NK-92 treated with Interleukin-12 subunit alpha and Interleukin-12 subunit beta, amount 100 ng/mL, for 24 hours (cell line): ENCODE measurements around the gene SYP.
A peak's percentile ranks its signal among the peaks of the same experiment; 100 is the strongest.

Experiments used
- DNase-seq: peaks from one replicate; lab custom pipeline; 2025; lab: John Stamatoyannopoulos, UW

Gene SYP

DNA sequence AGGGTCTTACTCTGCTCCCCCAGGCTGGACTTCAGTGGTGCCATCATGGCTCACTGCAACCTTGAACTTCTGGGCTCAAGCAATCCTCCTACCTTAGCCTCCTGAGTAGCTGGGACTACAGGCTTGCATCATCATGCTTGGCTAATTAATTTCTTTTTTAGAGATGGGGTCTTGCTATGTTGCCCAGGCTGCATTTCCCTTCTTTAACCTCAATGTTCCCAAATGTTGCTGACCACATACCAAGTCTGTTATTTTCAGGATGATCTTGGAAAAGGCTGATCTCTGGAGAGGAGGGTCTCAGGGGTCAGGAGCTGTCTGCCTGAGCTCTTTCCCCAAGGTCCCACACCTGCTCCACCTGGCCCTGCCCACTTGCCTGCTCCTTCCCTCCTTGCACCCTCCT lies 20.1 kb upstream of the SYP start:
- no peak for DNase-seq

DNA sequence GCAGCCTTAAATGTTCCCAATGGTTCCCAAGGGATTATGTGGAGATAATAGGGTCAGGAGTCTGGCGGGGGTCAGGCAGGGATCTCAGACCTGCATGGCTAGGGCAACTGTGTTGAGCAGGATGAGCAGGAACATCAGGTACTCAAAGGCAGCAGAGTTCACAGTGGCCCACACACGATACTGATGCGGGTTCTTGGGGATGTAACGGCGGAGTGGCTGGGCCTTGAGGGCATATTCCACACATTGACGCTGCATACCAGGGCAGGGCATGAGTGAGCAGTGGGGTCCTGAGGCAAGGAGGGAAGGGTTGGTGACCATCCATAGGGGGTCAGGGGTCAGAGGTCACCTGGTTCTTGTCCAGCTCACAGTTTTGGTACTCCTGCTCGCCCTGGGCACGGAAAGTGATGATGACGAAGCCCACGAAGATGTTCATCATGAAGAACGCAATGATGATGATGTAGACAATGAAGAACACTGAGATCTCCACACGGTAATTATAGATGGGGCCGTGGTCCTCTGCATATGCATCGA lies 15.1 kb upstream of the SYP start:
- DNase-seq = no peak

DNA sequence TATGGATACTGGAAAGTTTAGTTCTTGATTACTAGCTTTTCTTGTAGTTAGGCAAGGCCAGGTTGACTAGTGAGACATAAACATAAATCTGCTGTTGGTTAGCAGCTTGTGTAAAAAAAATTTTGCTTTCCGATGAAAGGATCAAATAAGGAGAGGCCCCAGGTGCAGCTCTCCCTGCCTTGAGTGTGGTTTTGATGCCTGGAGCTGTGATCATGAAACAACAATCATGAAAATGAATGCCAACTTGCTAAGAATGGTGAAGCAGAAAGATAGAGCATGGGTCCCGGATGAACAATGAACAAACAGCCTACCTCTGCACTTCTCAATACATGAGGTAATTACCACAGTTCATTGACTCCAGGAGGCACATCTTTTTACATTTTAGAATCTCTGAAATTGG lies 14.4 kb upstream of the SYP start:
- DNase-seq = no peak

DNA sequence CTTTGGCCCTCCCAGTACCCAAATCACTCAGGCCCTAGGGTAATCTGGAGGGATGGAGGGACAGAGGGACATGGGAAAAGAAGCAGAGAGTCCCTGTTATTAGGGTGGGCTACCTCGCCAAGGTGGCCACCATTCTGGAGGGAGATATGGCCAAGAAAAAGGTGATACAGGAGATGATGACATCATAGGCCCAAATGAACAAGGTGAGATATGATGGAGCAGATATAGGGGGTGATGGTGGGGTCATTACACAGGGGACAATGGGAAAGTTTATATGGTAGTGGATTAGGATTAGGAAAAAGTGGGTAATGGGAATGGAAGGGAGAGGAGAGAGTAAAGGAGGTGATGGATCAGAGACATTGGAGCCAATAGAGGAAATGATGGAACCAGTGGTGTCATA lies 12.9 kb upstream of the SYP start:
- DNase-seq = no peak

DNA sequence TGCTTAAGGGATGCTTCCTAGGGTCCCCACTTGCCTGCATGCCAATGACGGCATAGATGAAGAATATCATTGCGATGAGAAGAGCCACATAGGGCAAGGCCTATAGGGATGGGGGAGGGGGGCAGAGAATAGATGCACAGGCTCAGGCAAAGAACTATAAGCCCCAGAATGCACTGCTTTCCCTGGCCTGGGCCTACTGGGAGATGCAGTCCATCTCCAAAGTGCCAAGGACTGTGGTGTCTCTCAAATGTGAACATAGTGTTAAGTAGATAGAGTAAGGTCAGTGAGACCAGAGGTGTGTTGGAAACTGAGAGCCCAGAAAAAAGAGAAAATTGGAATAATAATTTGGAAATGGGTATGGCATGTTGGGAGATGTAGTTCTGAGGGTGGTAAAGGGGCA lies 12.2 kb upstream of the SYP start:
- no peak for DNase-seq

DNA sequence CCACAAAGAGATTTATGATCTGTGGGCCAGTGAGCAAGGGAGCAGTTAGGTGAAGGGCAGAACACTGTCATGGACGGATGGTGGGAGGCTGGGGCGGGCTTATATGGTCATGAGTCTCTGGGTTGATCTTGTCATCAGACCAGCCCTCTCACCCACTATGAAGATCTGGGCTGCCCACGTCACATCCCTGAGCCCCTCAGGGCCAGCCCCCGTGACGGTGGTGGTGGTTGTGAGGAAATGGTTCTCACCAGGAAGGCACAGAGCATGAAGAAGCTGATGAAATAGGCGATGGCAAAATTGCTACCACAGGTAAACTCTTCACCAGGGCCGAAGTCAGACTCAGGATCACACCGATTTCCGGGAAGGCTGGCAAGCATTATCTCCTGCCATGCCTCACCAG lies 11.1 kb upstream of the SYP start:
- DNase-seq = no peak

DNA sequence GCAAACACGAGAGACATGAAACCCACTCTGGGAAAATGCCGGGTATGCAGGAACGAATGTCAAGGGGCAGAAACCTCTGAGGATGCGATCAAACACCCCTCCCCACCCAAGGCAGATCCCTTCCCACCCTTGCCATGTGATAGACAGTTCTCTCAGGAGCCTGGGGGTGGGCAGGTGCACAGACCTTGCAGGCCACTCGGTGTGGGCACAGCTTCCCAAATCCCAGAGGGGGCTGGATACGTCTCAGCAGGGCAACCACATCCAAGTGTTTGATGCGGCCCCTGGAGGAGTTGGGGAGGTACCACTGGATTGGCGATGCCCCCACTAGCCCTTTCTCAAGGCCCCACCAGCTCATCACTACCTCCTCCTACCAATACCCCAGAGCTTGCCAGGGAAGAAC lies 10.4 kb upstream of the SYP start:
- DNase-seq = no peak

DNA sequence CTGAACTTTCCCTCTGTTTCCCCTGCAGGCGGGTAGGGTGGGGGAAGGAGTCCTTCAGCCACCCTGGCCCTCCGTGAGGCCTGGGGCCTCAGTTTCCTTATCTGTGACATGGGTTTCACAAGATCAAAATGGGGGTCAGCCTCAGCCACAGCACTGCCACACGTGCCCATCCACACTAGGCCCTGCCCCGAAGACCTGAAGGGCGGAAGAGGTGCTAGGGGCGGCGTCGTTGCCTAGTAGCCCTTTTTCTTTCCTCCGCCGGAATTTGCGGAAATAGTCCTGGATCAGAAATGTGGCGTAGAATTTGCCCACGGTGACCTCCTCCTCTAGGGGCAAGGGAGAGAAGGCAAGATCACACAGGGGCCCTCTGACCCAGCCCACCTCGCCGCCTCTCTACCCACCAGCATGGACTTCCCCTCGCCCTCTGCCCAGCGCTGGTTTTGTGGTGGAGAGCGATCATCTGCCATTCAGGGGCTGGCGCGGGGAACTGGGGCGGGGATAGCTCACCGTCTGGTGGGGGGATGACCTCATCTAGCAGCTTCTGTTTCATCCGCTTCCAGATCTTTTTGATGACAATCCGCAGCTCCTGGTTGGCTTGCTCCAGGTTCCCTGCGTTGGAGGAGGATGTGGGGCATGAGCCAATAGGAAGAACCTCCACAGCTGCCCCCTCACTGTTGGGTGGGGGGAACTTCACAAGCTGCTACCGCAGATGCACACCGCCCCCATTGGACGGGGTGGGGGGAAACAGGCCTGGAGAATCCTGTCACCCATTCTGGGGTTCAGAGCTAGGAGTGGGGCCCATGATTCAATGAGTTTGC lies 9.7 kb upstream of the SYP start:
- no peak for DNase-seq

DNA sequence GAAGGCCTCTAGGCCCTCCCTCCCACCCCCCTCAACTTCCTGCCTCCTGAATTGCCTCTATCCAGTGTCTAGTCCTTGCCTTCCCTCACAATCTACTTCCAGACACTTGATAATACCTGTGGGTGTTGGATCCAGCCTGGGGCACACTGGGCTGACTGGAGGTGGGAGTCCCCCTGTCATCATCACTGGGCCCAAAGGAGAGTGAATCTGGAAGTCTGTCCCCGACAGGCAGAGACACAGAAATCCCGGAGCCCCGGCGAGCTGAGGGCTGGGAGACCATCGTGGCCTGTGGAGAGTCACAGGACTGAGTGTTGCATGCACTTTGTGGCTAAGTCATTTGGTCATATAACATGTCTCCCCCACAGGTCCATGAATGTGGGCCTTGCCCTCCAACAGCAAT lies 8.4 kb upstream of the SYP start:
- no peak for DNase-seq

DNA sequence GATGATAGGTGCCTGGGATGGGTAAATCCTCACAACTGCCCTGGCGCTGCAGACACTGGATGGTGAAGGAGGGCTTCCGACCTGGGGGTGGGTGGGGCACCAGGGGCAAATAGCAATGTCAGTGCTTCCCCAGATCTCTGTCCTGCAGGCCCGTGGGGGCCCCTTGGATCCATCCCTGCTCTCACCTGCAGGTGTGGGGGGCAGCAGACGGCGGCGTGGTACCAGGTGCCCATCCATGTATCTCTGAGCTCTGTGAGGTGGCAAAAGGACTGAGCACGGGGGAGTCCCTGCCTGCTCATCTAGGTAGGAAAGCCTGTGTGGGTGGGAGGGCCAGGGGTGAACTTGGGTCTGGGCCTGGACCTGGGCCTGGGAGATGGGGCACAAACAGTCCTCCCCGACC lies 6.5 kb upstream of the SYP start:
- no peak for DNase-seq

DNA sequence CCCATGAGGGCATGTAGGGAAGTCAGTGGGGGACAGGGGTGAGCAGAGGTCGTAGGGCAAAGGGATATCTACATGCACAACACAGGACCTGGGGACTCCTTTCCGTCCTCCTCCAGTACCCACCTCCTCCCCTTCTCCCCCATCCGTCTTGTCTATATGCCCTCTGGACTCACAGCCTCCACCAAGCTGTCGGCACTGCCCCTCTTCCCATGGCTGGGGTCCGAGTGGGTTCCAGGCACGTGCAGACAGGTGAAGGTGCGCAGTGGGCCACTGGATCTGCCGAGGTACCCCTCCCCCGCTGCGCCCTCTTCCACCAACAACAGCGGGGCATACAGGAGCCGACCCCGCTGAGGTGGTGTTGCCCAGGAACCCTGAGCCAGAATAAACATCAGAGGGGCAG lies 5.5 kb upstream of the SYP start:
- no peak for DNase-seq

DNA sequence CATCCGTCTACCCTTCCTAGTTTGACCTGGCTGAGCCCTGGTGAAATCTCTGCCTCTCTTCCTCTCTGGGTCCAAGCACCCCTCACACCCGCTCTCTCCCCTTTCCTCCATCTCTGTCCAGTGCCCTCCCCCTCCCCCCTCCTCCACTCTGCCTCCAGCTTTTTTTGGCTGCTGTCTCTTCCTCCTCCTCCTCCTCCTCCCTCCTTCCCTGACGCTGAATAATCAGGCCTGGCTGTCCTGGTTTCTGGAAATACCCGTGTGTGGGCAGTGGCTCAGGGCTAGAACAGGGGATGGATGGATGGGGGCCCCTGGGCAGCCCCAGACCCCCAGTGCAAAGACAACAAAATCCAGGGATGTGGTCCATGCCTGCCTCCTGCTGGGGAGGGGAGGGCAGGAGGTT lies 4.7 kb upstream of the SYP start:
- DNase-seq = no peak

DNA sequence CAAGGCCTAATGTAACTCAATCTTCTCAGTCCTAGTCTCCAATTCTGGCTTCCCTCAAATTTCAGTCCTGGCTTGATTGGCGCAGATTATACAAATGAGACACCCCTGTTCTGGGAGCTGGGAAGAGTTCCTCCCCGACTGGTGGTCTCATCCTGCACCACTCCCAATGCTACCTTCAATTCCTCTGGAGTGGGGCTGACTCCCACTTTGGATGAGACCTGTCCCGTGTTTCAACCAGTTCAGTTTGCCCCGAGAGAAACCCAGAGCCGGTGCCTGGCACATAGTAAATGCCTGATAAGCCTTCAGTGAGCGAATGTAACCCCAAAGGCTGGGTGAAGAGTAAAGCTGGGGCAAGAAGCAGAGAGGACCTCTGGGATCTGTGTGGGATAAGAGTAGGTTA lies 4.0 kb upstream of the SYP start:
- DNase-seq = no peak

DNA sequence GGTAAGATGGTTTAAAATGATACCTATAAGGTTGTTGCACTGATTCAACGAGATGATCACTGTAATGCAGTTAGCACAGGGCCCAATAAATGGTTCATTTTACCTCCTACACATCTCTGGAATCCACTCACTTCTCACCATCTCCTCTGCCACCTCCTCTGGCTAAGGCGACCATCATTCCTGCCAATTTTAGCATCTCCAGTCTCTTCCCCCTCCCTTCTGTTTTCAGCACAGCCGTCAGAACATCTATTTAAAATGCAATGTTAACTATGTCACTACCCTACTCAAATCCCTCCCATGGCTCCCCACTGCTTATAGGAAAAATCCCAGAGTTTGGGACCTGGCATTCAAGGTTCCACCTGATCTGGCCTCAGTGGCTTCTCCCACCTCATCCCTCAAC lies 3.5 kb upstream of the SYP start:
- no peak for DNase-seq

DNA sequence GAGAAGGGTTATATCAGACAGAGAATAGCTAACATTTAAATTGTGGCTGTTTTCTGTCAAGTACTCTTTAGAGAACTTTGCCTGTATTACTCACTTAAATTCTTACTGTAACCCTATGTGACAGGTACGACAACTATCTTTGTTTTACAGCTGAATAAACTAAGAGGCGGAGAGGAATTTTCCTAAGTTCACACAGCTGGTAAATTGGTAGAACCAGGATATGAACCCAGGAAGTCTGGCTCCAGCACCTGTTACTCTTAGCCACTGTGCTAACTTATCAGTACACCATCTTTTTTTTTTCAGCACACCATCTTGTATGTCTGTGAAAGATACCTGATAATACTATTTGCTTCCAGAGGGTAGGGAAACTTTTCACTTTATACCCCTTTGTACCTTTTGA lies 2.0 kb upstream of the SYP start:
- DNase-seq = no peak

DNA sequence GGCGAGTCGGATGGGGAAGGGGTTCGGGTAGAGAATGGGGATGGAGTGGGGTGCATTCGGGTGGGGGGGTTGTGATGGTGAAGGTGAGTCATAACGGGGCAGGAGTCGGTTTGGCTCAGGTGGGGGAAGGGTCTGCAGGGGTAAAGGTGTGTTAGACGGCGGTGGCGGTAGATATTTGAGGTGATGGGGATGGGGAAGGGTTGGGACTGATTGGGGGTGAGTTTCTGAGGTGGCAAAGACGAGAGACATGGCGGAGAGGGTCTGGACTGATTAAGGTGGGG lies 738 bp downstream of the SYP start:
- no peak for DNase-seq

DNA sequence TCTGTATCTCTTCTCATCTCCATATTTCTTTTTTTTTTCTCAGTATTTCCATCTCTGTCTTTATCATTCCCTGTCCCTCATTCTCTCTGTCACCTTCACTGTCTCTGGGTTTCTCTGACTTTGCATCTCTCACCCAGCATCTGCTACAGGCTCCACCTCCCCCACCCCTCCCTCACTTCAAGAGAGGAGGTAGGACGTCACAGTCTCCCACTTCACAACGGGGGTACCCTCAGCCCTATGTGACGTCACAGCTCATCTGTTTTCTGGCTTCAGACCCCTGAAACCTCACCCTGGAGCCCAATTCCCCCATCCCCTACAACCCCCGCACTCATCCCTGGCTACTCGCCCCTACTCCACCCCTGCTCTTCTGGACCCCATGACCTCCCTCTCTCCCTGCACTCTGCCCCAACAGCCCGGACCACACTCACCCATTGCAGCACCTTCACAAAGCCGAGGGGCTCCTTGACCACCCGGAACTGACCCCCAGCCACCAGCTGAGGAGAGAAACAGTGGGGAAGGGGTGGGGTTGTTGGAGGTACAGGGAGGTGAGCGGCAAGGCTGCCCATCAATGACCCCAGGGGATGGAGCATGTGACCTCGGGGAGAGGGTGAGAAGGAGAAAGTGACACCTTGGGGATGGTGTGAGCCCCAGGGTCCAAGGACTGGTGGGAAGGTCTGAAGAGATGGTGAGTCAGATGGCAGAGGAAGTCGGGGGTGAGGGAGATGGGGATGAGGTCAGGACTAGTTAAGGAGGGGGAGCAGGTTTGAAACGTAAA lies 1.3 kb downstream of the SYP start:
- DNase-seq = peak; percentile 39

DNA sequence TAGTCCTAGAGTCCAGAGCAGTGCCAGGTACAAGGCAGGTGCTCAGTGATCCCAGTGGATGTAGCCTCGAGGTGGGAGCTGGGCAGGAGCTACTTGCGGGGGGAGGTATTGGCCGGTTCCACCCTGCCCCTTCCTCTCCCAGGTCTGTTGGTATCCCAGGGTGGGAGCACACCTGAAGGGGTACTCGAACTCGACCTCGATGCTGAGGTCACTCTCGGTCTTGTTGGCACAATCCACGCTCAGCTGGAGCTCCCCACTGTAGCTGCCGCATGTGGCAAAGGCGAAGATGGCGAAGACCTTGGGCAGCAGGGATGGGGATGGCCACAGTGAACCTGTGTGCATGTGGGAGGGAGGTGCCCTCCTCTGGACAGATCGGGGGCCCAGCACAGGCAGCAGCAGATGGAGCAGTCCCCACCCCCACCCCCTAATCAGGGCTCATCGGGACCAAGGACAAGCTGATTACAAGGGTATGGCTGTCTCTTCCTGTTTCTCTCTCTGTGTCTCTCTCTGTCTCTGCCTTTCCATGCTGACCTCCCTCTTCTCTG lies 2.4 kb downstream of the SYP start:
- no peak for DNase-seq

DNA sequence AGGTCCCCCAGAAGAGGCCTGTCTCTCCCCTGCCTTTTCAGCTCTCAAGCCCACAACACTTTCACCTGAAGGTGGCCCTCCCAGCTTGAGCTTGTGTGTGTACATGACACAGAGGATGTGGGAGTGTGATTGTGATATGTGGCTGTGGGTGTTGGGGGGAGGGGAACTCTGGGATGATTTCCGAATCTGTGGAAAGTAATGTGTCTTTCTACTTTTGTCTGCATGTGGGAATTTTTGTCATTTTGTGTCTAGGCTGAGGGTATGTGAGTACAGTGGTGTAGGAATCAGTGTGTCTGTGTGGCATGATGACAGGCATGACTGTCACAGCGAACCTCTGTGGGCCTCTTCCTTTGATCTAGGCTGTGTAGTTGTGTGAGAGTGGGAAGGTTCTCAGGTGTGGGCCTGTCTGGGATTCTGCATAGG lies 6.4 kb downstream of the SYP start:
- DNase-seq = peak; percentile 7

DNA sequence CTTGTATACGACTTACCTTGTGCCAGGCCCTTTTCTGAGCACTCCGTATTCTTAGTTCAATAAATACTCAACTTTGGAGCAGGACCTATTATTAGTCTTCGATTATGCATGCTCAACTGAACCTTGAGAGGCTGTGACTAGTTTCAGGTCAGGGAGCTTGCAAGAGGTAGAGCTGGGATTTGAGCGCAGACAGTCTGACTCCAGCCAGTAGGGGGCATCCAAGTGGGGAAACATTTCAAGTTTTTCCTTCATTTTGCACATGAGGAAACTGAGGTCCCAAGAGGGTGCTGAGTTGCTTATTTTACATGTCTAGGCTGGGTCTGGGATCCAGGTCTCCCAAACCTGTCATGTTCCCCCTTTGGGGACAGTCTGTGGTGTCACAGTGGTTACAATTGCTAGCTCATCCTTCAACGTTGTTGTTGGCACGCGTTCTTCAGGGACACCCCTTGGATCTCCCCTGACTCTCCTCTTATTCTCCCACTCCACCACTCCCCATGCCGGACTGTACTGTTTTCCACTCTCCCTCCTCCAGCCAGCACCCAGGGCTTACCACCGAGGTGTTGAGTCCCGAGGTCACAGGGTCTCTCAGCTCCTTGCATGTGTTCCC lies 7.2 kb downstream of the SYP start:
- peak; percentile 10 for DNase-seq

DNA sequence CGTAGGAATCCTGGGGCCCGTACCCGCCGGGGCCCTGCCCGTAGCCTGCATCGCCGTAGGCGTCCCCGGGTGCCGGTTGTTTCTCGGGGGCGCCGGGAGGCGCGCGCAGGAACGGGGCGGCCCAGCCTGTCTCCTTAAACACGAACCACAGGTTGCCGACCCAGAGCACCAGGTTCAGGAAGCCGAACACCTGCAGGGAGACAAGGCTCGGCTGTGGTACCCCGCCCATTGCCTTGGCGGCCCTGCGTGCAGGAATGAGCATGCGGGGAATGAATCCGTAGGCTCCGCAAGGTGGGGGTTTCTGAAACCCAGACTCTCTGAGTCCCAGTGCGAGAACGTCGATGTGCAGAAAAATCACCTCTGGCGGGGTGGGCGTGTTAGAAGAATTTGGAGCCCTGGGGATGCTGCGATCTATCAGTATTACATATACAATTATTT lies 8.4 kb downstream of the SYP start:
- DNase-seq = no peak

DNA sequence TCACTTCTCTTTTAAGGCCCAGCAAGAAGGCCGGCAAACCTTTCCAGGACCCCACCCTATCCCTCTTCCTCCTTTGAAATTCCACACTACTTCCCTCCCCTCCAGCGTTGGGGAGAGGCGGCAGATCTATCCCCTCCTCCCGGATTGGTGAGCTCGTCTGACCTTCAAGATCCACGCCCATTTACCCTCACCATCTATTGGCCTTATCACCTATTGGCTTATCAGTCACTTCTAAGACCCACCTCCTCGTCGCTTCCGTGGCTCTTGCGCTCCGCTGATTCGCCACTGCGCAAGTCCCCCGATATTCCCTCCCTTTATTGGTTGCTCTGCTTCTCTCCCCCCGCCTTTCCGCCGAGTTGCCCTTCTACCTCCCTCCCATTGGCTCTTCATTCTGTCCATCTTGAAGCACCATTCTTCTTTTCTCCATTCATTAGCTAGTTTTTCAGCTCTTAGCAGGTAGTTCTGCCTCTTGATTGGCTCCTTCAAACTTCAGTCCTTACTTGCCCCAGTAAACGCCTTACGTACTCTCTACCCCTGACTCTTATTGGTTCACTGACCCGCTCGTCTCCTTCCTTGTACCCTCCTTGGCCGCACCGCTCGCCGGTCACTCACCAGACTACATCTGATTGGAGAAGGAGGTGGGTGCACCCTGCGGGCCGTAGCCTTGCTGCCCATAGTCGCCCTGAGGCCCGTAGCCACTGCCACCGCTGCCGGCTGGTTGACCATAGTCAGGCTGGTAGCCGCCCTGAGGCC lies 9.0 kb downstream of the SYP start:
- DNase-seq = peak; percentile 78
